Right atrium auricular region (tissue), 2 donors: ENCODE results near the gene DOCK9. TPM values are rescaled to one million over a fixed set of nuclear protein-coding genes. Genes with fewer than 3 reads are reported as not detected.

ENCODE experiments used
- DNase-seq: peaks from one replicate; pipeline ENCODE4 v3.0.0-alpha.2; 2019; ENCODE audit warnings: low spot score
- H3K27ac ChIP-seq, 2 donors: fragments of 200-600 bp; sonication (generic); 1 replicate in 1 of 2; 2 replicates in 1 of 2; pipeline ENCODE4 v1.5.1; 2016 to 2019
- H3K27me3 ChIP-seq, 2 donors: fragments of 200-600 bp; sonication (generic); one replicate each; pipeline versions ENCODE4 v1.5.1 to v1.6.0; 2017 to 2019
- H3K36me3 ChIP-seq: fragments of 200-600 bp; sonication (generic); one replicate; pipeline ENCODE4 v1.5.1; 2016
- H3K4me1 ChIP-seq, 2 donors: fragments of 200-600 bp; sonication (generic); one replicate each; pipeline versions ENCODE4 v1.5.1 to v1.6.0; 2017 to 2019
- H3K4me3 ChIP-seq, 2 donors: fragments of 200-600 bp; sonication (generic); 1 replicate in 1 of 2; 2 replicates in 1 of 2; pipeline ENCODE4 v1.5.1; 2017 to 2019; ENCODE audit warnings: mild to moderate bottlenecking in 1 of 2, moderate library complexity in 1 of 2
- H3K9me3 ChIP-seq, 2 donors: fragments of 200-600 bp; sonication (generic); one replicate each; pipeline ENCODE4 v1.5.1; 2019
- CTCF ChIP-seq, 2 donors: fragments of 200-600 bp; sonication (generic); IDR thresholded peaks; one replicate each; pipeline ENCODE4 v1.5.1; 2019; ENCODE audit warnings: antibody characterized with exemption in 2 of 2
- total RNA-seq, 2 donors: library from RNA; depleted of rRNA; stranded (reverse); fragments of >200 nt; gene quantifications; one replicate each; pipeline ENCODE4 v1.1.0, GENCODE V29; 2016

The DOCK9 gene
- total RNA-seq, 2 donors from 2014 or later: 79.6 to 80.5 TPM

GRCh38 chr13:98992355-98992754 lies 14.5 kb upstream of the DOCK9 start:
- Histone ChIP-seq H3K36me3 (no peaks in the 10 kb centered on the region), H3K27me3 (no peaks in the 10 kb centered on the region), H3K27ac (no peak overlapping the region), H3K4me3 (no peak overlapping the region), H3K9me3 (no peaks in the 10 kb centered on the region), H3K4me1 (peaks cover 0 to 9% of the 10 kb centered on the region in 2 donors)
- no peak for DNase-seq
- TF ChIP-seq CTCF (IDR thresholded peaks at IDR 0.05): no peak

- H3K4me1 ChIP-seq: peaks cover 0 to 6% of the 10 kb centered on the region in 2 donors
- H3K36me3 ChIP-seq: no peaks in the 10 kb centered on the region
- no peak overlapping the region for H3K27ac ChIP-seq
- TF ChIP-seq CTCF (IDR thresholded peaks at IDR 0.05): no peak
- H3K9me3 ChIP-seq: no peaks in the 10 kb centered on the region
- DNase-seq: no peak
- H3K4me3 ChIP-seq: no peak overlapping the region
- no peaks in the 10 kb centered on the region for H3K27me3 ChIP-seq
These were observed 12.8 kb upstream of the DOCK9 start for GRCh38 chr13:98990701-98991100.

- no peak overlapping the region for H3K27ac ChIP-seq
- no peaks in the 10 kb centered on the region for H3K27me3 ChIP-seq
- no peaks in the 10 kb centered on the region for H3K36me3 ChIP-seq
- no peak overlapping the region for H3K4me3 ChIP-seq
- no peak for DNase-seq
- no peak for TF ChIP-seq CTCF (IDR thresholded peaks at IDR 0.05)
- H3K9me3 ChIP-seq: no peaks in the 10 kb centered on the region
- H3K4me1 ChIP-seq: peaks cover 0 to 6% of the 10 kb centered on the region in 2 donors
These were observed 11.8 kb upstream of the DOCK9 start for GRCh38 chr13:98989469-98990235.

GRCh38 chr13:98988780-98989179 lies 10.9 kb upstream of the DOCK9 start:
- no peak for DNase-seq
- no peak for TF ChIP-seq CTCF (IDR thresholded peaks at IDR 0.05)
- Histone ChIP-seq H3K9me3 (no peaks in the 10 kb centered on the region), H3K4me3 (no peak overlapping the region), H3K36me3 (no peaks in the 10 kb centered on the region), H3K27me3 (no peaks in the 10 kb centered on the region), H3K4me1 (peaks cover 0 to 6% of the 10 kb centered on the region in 2 donors), H3K27ac (no peak overlapping the region)

- no peaks in the 10 kb centered on the region for H3K9me3 ChIP-seq
- DNase-seq: no peak
- no peaks in the 10 kb centered on the region for H3K36me3 ChIP-seq
- H3K27me3 ChIP-seq: no peaks in the 10 kb centered on the region
- no peak for TF ChIP-seq CTCF (IDR thresholded peaks at IDR 0.05)
- H3K4me1 ChIP-seq: peaks cover 0 to 6% of the 10 kb centered on the region in 2 donors
- H3K27ac ChIP-seq: no peak overlapping the region
- no peak overlapping the region for H3K4me3 ChIP-seq
These were observed 10.4 kb upstream of the DOCK9 start for GRCh38 chr13:98988277-98988676.

GRCh38 chr13:98987275-98987674 lies 9.4 kb upstream of the DOCK9 start:
- no peak for TF ChIP-seq CTCF (IDR thresholded peaks at IDR 0.05)
- H3K36me3 ChIP-seq: no peaks in the 10 kb centered on the region
- H3K4me1 ChIP-seq: peaks cover 0 to 6% of the 10 kb centered on the region in 2 donors
- no peak overlapping the region for H3K4me3 ChIP-seq
- no peak for DNase-seq
- H3K9me3 ChIP-seq: no peaks in the 10 kb centered on the region
- H3K27me3 ChIP-seq: no peaks in the 10 kb centered on the region
- H3K27ac ChIP-seq: no peak overlapping the region
